CD4-positive, alpha-beta T cell (primary cell): Measurements from ENCODE around the gene PLXNA2. TPM values are rescaled to one million over a fixed set of nuclear protein-coding genes. Genes with fewer than 3 reads are reported as not detected.

Source experiments
- ATAC-seq: fragments of 200-7000 bp; cut with Tn5 transposase; one replicate; pipeline ENCODE4 v1.10.0; 2022; ENCODE audit warnings: mild to moderate bottlenecking; ENCODE audit not compliant: poor library complexity
- CTCF ChIA-PET: fragments of 350-600 bp; sonication (Branson Sonifier 250); formaldehyde crosslinking; loops from one replicate; lab custom pipeline; 2021; ENCODE audit warnings: antibody characterized with exemption, inconsistent platforms; lab: Charles Lee
- POLR2A ChIA-PET: fragments of 350-600 bp; sonication (Branson Sonifier 250); formaldehyde crosslinking; loops from one replicate; lab custom pipeline; 2021; ENCODE audit warnings: antibody characterized with exemption, inconsistent platforms; lab: Charles Lee
- DNase-seq, 14 experiments: peaks; one replicate each; pipeline ENCODE4 v3.0.0-alpha.2; 2013 to 2020; ENCODE audit warnings: mixed read lengths in 2 of 14
- H3K27ac ChIP-seq, 2 donors: one replicate each; pipeline versions ENCODE4 v1.5.1 to v1.7.0; 2013; ENCODE audit warnings: low read length in 2 of 2, low read depth in 1 of 2, mild to moderate bottlenecking in 1 of 2
- H3K27me3 ChIP-seq, 2 experiments: 1 replicate in 1 of 2; 2 replicates in 1 of 2; pipeline versions ENCODE4 v1.6.1 to v1.7.0; 2013; ENCODE audit warnings: low read length in 2 of 2, control low read depth in 1 of 2, mild to moderate bottlenecking in 1 of 2, moderate library complexity in 1 of 2; ENCODE audit not compliant: insufficient read depth in 2 of 2, control insufficient read depth in 1 of 2
- H3K36me3 ChIP-seq: one replicate; pipeline ENCODE4 v1.6.1; 2013; ENCODE audit warnings: low read length, control low read depth; ENCODE audit not compliant: insufficient read depth
- H3K4me1 ChIP-seq: one replicate; pipeline ENCODE4 v1.6.1; 2013; ENCODE audit warnings: low read length, control low read depth; ENCODE audit not compliant: insufficient read depth
- H3K4me3 ChIP-seq: one replicate; pipeline ENCODE4 v1.5.1; 2013; ENCODE audit warnings: mild to moderate bottlenecking, low read length, moderate library complexity
- H3K9me3 ChIP-seq, 2 experiments: 1 replicate in 1 of 2; 2 replicates in 1 of 2; pipeline versions ENCODE4 v1.6.1 to v1.7.0; 2013; ENCODE audit warnings: low read length in 2 of 2, mild to moderate bottlenecking in 2 of 2, control low read depth in 1 of 2, moderate library complexity in 1 of 2; ENCODE audit not compliant: control insufficient read depth in 1 of 2, insufficient read depth in 1 of 2
- H3K27ac Mint-ChIP-seq: one replicate; pipeline ENCODE4 v1.8.0; 2020; ENCODE audit warnings: mixed read lengths
- H3K27me3 Mint-ChIP-seq: one replicate; pipeline ENCODE4 v1.8.0; 2021; ENCODE audit warnings: mixed read lengths
- H3K36me3 Mint-ChIP-seq: one replicate; pipeline ENCODE4 v1.8.0; 2021; ENCODE audit warnings: low read depth, mixed read lengths
- H3K4me1 Mint-ChIP-seq: one replicate; pipeline ENCODE4 v1.8.0; 2021; ENCODE audit warnings: low read depth, mixed read lengths
- H3K4me3 Mint-ChIP-seq: one replicate; pipeline ENCODE4 v1.8.0; 2020; ENCODE audit warnings: mild to moderate bottlenecking, mixed read lengths
- H3K9me3 Mint-ChIP-seq: one replicate; pipeline ENCODE4 v1.8.0; 2020; ENCODE audit warnings: mixed read lengths
- CTCF ChIP-seq: fragments of 200-600 bp; IDR thresholded peaks from one replicate; pipeline ENCODE4 v1.8.0; 2022; ENCODE audit warnings: antibody characterized with exemption, mild to moderate bottlenecking
- intact Hi-C, 2 experiments: fragments of 100-400 bp; cut with DNase I in 1 of 2; cut with micrococcal nuclease in 1 of 2; formaldehyde crosslinking; loops; one replicate each; pipeline versions ENCODE4 v1.15.1 to v1.9.0; 2023 to 2025; cut with DNase I, micrococcal nuclease
- total RNA-seq, 174 experiments: library from RNA in 2 of 174; stranded (reverse) in 2 of 174; gene quantifications; one replicate each; pipeline ENCODE4 v1.2.3 and lab custom pipeline; 2021 to 2026

Gene PLXNA2
- total RNA-seq, 2 experiments from 2014 or later, result 0.75 to 0.77 TPM

DNA sequence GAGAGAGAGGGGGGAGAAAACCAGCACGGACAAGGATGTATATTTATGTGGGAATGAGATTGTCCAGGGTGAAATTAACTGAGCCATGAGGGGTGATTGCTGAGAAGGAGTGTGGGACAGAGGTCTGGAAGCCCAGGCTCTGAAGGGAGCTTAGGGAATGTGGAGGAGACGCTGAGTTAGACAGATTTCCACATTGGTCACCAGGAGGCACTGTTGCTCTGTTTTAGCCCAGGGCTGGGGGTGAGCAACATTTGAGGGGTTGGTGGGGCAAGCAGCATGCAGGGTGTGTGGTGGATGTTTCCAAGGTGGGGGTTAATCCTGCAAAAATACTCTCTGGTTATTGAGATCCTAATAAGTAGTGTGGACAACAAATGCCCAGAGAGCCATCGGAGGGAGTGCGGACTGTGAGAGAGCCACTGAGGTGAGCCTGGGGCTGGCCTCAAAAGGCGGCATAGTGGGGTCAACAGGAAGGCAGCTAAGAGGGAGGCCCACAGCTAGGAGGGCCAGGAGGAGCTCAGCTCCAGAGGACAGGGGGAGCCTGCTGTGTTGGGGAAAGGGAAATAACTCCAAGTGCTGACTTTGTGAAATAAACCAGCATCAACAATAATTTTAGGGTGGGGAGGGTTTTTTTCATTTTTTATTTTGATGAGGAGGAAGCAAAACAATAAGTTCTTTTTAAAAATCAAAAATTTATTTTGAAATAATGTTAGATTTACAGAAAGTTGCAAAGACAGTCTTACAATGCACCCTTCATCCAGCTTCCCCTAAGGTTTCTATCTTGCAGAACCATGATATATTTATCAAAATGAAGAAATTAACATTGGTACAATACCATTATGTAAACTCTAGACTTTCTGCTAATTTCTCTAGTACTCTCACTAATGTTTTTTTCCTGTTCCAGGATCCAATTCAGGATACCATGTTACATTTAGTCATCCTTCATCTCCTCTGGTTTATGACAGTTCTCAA, 250.4 kb downstream of the PLXNA2 start:
- Histone ChIP-seq H3K4me3 (no peak overlapping the region), H3K4me1 (no peaks in the 10 kb centered on the region), H3K27me3 (peaks cover 0 to 5% of the 10 kb centered on the region in 2 experiments), H3K27ac (no peak overlapping the region), H3K9me3 (no peaks in the 10 kb centered on the region), H3K36me3 (no peaks in the 10 kb centered on the region)
- intact Hi-C loops, result no loop called here
- no peak overlapping the region for H3K27ac Mint-ChIP-seq
- DNase-seq (peak in 1 of 14 experiments; percentile 12), ATAC-seq (no peak)
- ChIA-PET CTCF (no interaction called here), POLR2A (no interaction called here)
- peaks cover 11% of the 10 kb centered on the region for H3K27me3 Mint-ChIP-seq
- no peak for TF ChIP-seq CTCF
- no peaks in the 10 kb centered on the region for H3K4me1 Mint-ChIP-seq
- no peak overlapping the region for H3K4me3 Mint-ChIP-seq
- no peaks in the 10 kb centered on the region for H3K9me3 Mint-ChIP-seq
- H3K36me3 Mint-ChIP-seq, result no peaks in the 10 kb centered on the region

GRCh38 chr1:207992677-207993236, 251.4 kb downstream of the PLXNA2 start:
- ChIA-PET CTCF (no interaction called here), POLR2A (no interaction called here)
- DNase-seq, result no peak
- Histone ChIP-seq H3K4me1 (no peaks in the 10 kb centered on the region), H3K27me3 (peaks cover 0 to 5% of the 10 kb centered on the region in 2 experiments), H3K9me3 (no peaks in the 10 kb centered on the region), H3K27ac (no peak overlapping the region), H3K36me3 (no peaks in the 10 kb centered on the region), H3K4me3 (no peak overlapping the region)
- no peak for TF ChIP-seq CTCF
- no peak overlapping the region for H3K4me3 Mint-ChIP-seq
- no peaks in the 10 kb centered on the region for H3K36me3 Mint-ChIP-seq
- no peaks in the 10 kb centered on the region for H3K9me3 Mint-ChIP-seq
- intact Hi-C loops, result no loop called here
- H3K27me3 Mint-ChIP-seq, result peaks cover 11% of the 10 kb centered on the region
- ATAC-seq, result no peak
- no peak overlapping the region for H3K27ac Mint-ChIP-seq
- no peaks in the 10 kb centered on the region for H3K4me1 Mint-ChIP-seq

- no peak for TF ChIP-seq CTCF
- ATAC-seq (no peak), DNase-seq (no peak)
- H3K4me3 Mint-ChIP-seq, result no peak overlapping the region
- POLR2A ChIA-PET, result no interaction called here
- no peaks in the 10 kb centered on the region for H3K36me3 Mint-ChIP-seq
- CTCF ChIA-PET, result no interaction called here
- intact Hi-C loops, result no loop called here
- peaks cover 11% of the 10 kb centered on the region for H3K27me3 Mint-ChIP-seq
- H3K9me3 ChIP-seq, result no peaks in the 10 kb centered on the region
- no peaks in the 10 kb centered on the region for H3K4me1 Mint-ChIP-seq
- H3K27me3 ChIP-seq, result peaks cover 0 to 5% of the 10 kb centered on the region in 2 experiments
- H3K4me3 ChIP-seq, result no peak overlapping the region
- H3K36me3 ChIP-seq, result no peaks in the 10 kb centered on the region
- no peak overlapping the region for H3K27ac ChIP-seq
- no peak overlapping the region for H3K27ac Mint-ChIP-seq
- no peaks in the 10 kb centered on the region for H3K9me3 Mint-ChIP-seq
- no peaks in the 10 kb centered on the region for H3K4me1 ChIP-seq
Observed at GRCh38 chr1:207991583-207992026, 252.6 kb downstream of the PLXNA2 start.
